Activated CD4-positive, alpha-beta T cell treated with anti-CD3 and anti-CD28 coated beads, Interleukin-10, Interleukin-2, amounts not matched to agents 100 ng/mL and 50 ng/mL, durations not matched to agents 16 hours and 8 hours (primary cell): Measurements from ENCODE around the gene AMHR2.
"Not testable (repeated sequence)": the region's sequence is repeated elsewhere in the genome, so short reads cannot be mapped to it uniquely, and the experiment has no call there.

Experiments
- DNase-seq: peaks from one replicate; pipeline ENCODE4 v3.0.0-alpha.2; 2020

The AMHR2 gene

GRCh38 chr12:53423597-53423996 is at the start of gene AMHR2:
TSS of gene AMHR2 (plus strand) at chr12:53423855. CDS start at chr12:53423935, 80 bp downstream.
- DNase-seq: no peak

GRCh38 chr12:53374277-53374676 is 49.4 kb upstream of the AMHR2 start:
- DNase-seq: not testable (repeated sequence)

GRCh38 chr12:53376747-53377146 is 46.9 kb upstream of the AMHR2 start:
- DNase-seq: no peak

GRCh38 chr12:53378222-53378621 is 45.4 kb upstream of the AMHR2 start:
- no peak for DNase-seq

GRCh38 chr12:53378724-53379388 is 44.8 kb upstream of the AMHR2 start:
- DNase-seq: peak; percentile 11

GRCh38 chr12:53379389-53380103 is 44.1 kb upstream of the AMHR2 start:
- peak; percentile 100 for DNase-seq

GRCh38 chr12:53380104-53380793 is 43.4 kb upstream of the AMHR2 start, which contains the start of gene SP1:
TSS of gene SP1 (plus strand) at chr12:53380176. CDS start at chr12:53380292, 116 bp downstream.
- DNase-seq: peak; percentile 95

GRCh38 chr12:53380794-53381730 is 42.6 kb upstream of the AMHR2 start:
- peak; percentile 23 for DNase-seq

GRCh38 chr12:53381731-53382630 is 41.7 kb upstream of the AMHR2 start:
- peak; percentile 73 for DNase-seq

GRCh38 chr12:53383258-53383657 is 40.4 kb upstream of the AMHR2 start:
- no peak for DNase-seq

GRCh38 chr12:53386381-53386780 is 37.3 kb upstream of the AMHR2 start:
- not testable (repeated sequence) for DNase-seq

GRCh38 chr12:53388932-53389331 is 34.7 kb upstream of the AMHR2 start:
- DNase-seq: no peak

- no peak for DNase-seq
Measured at GRCh38 chr12:53389702-53390101, 34.0 kb upstream of the AMHR2 start.

GRCh38 chr12:53391724-53392123 is 31.9 kb upstream of the AMHR2 start:
- DNase-seq: no peak

GRCh38 chr12:53399896-53400295 is 23.8 kb upstream of the AMHR2 start:
- DNase-seq: no peak

- DNase-seq: not testable (repeated sequence)
Measured at GRCh38 chr12:53402351-53402750, 21.3 kb upstream of the AMHR2 start.

GRCh38 chr12:53402871-53403270 is 20.8 kb upstream of the AMHR2 start:
- no peak for DNase-seq

- no peak for DNase-seq
Measured at GRCh38 chr12:53410951-53411350, 12.7 kb upstream of the AMHR2 start.

- no peak for DNase-seq
Measured at GRCh38 chr12:53413485-53414204, 10.0 kb upstream of the AMHR2 start.

GRCh38 chr12:53414756-53415417 is 8.8 kb upstream of the AMHR2 start:
- DNase-seq: no peak
